Gastrocnemius medialis (tissue), 4 donors: ENCODE results near the gene SPAG8.

Experiments
- POLR2A ChIP-seq, 2 donors: fragments of 450-650 bp; IDR thresholded peaks; one replicate each; pipeline ENCODE4 v1.6.1; 2017; ENCODE audit warnings: antibody characterized with exemption in 2 of 2, mild to moderate bottlenecking in 2 of 2, moderate library complexity in 2 of 2
- TF ChIP-seq, protein P1 (sequence below), 5 experiments: fragments of 450-650 bp in 3 of 5; fragments of 200-600 bp in 2 of 5; sonication (generic) in 2 of 5; IDR thresholded peaks in 4 of 5; conservative IDR thresholded peaks in 1 of 5; 1 replicate in 4 of 5; 2 replicates in 1 of 5; pipeline ENCODE4 v1.5.1; 2016 to 2019; ENCODE audit warnings: antibody characterized with exemption in 5 of 5, mild to moderate bottlenecking in 3 of 5, moderate library complexity in 3 of 5

DNA sequence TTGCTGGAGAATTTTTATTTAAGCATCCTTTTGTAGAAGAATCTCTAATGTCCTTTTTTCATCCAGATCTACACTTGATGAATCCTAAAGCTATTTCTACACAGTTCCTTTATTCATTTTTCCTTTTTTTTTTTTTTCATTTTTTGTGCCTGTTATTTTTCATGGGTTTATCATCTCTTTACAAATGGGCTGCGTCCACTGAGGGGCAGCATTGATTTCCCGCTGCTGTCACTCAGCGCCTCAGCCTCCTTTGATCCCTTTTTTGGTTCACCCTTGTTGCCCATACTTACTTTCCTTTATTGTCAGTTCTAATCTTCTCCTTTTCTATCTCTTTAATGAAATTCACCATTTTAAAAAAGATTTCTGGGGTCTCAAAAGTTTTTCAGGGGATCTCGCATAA is 52.3 kb downstream of the SPAG8 start:
- TF ChIP-seq POLR2A (IDR thresholded peaks at IDR 0.05): no peak
- TF ChIP-seq, protein P1, sequence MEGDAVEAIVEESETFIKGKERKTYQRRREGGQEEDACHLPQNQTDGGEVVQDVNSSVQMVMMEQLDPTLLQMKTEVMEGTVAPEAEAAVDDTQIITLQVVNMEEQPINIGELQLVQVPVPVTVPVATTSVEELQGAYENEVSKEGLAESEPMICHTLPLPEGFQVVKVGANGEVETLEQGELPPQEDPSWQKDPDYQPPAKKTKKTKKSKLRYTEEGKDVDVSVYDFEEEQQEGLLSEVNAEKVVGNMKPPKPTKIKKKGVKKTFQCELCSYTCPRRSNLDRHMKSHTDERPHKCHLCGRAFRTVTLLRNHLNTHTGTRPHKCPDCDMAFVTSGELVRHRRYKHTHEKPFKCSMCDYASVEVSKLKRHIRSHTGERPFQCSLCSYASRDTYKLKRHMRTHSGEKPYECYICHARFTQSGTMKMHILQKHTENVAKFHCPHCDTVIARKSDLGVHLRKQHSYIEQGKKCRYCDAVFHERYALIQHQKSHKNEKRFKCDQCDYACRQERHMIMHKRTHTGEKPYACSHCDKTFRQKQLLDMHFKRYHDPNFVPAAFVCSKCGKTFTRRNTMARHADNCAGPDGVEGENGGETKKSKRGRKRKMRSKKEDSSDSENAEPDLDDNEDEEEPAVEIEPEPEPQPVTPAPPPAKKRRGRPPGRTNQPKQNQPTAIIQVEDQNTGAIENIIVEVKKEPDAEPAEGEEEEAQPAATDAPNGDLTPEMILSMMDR (IDR thresholded peaks at IDR 0.05 in 4 of 5, conservative IDR thresholded peaks at IDR 0.05 in 1 of 5): no peak
